Measurements from ENCODE around the gene CYTH3. TPM values are rescaled to one million over a fixed set of nuclear protein-coding genes. Genes with fewer than 3 reads are reported as not detected.

The CYTH3 gene
- total and polyA plus RNA-seq, 2 of the 8 experiments (the other 6 are each of a cell fraction or from before 2014, with no cell fraction given) = 10.3 to 11.9 TPM

DNA sequence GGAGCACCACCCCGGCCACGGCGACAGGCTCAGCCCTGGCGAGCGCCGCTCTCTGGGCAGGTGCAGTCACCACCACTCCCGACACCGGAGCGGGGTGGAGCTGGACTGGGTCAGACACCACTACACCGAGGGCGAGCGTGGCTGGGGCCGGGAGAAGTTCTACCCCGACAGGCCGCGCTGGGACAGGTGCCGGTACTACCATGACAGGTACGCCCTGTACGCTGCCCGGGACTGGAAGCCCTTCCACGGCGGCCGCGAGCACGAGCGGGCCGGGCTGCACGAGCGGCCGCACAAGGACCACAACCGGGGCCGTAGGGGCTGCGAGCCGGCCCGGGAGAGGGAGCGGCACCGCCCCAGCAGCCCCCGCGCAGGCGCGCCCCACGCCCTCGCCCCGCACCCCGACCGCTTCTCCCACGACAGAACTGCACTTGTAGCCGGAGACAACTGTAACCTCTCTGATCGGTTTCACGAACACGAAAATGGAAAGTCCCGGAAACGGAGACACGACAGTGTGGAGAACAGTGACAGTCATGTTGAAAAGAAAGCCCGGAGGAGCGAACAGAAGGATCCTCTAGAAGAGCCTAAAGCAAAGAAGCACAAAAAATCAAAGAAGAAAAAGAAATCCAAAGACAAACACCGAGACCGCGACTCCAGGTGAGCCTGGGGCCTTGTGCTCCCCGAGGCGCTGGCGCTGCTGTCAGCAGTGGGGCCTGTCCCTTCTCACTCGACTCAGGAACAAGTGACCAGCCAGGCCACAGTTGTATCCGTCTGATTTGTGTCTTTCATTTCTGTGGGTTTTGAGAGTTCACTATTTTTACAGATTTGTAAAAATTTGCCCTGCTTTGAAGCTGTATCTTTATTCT, 117.7 kb downstream of the CYTH3 start (continued):
- TF ChIP-seq CTCF (IDR thresholded peaks at IDR 0.05; ENCODE audit: control extremely low read depth in 1 of 3, insufficient read depth in 1 of 3, low read depth in 1 of 3, low read length in 3 of 3) = no peak
- TF ChIP-seq RAD21 (IDR thresholded peaks at IDR 0.05 in 1 of 2, conservative IDR thresholded peaks at IDR 0.05 in 1 of 2; ENCODE audit: low read depth in 2 of 2, low read length in 2 of 2) = no peak
- TF ChIP-seq GTF2F1 (IDR thresholded peaks at IDR 0.05; ENCODE audit: borderline replicate concordance, low read depth, low read length) = no peak
- TF ChIP-seq SUZ12 (IDR thresholded peaks at IDR 0.05; ENCODE audit: low read length) = no peak
- no peak for TF ChIP-seq ATF3 (IDR thresholded peaks at IDR 0.05; ENCODE audit: insufficient read depth, low read depth, low read length)
- TF ChIP-seq RFX5 (IDR thresholded peaks at IDR 0.05; ENCODE audit: borderline replicate concordance, low read depth, low read length) = no peak
- no peak for TF ChIP-seq KDM5A (IDR thresholded peaks at IDR 0.05; ENCODE audit: low read length)
- no peak for TF ChIP-seq POLR2AphosphoS5 (IDR thresholded peaks at IDR 0.05; ENCODE audit: low read depth, low read length)
- no peak for TF ChIP-seq CBX5 (IDR thresholded peaks at IDR 0.05; ENCODE audit: low read depth, low read length)

All from H1 (cell line).